Measurements from ENCODE around the gene FREM2. TPM values are rescaled to one million over a fixed set of nuclear protein-coding genes. Genes with fewer than 3 reads are reported as not detected.

Gene FREM2
- total and polyA plus RNA-seq, 2 donors (not counting 3 experiments of a cell fraction or from before 2014, with no cell fraction given) = under 0.01 TPM; not detected in 1

GRCh38 chr13:38680912-38681311, 6.0 kb upstream of the FREM2 start:
- H3K4me3 ChIP-seq (replicated peaks in 1 of 3; ENCODE audit: insufficient read depth in 1 of 3, low read depth in 1 of 3, low read length in 3 of 3) = no peak overlapping the region
- intact Hi-C loops (cut with micrococcal nuclease) = loop anchor here (10.0 kb wide), 1 partner anchor 234 kb away; no protein-coding TSS in a partner anchor
- H3K36me3 ChIP-seq (ENCODE audit: control insufficient read depth in 2 of 2, extremely low read depth in 1 of 2, insufficient read depth in 2 of 2, low read length in 2 of 2) = no peaks in the 10 kb centered on the region
- H4K20me1 ChIP-seq (replicated peaks; ENCODE audit: control insufficient read depth, extremely low read depth, insufficient read depth, low read length) = no peaks in the 10 kb centered on the region
- no peaks in the 10 kb centered on the region for H3K9me3 ChIP-seq (replicated peaks; ENCODE audit: control insufficient read depth, insufficient read depth, low read length)
- no peaks in the 10 kb centered on the region for H3K79me2 ChIP-seq (ENCODE audit: control insufficient read depth, insufficient read depth, low read length)
- H3K4me1 ChIP-seq (ENCODE audit: control insufficient read depth, extremely low read depth, insufficient read depth, low read length) = no peaks in the 10 kb centered on the region
- DNase-seq (ENCODE audit: low read depth, low spot score) = no peak
- dilution Hi-C loops (cut with MboI; ENCODE audit: extremely low pct_ligation_motif_present, low sequenced_read_pairs) = no loop called here
- H2AFZ ChIP-seq (ENCODE audit: low read depth, low read length) = no peak overlapping the region
- no peak overlapping the region for H3K27ac ChIP-seq (ENCODE audit: insufficient read depth, low read depth, low read length)
- H3K9me1 ChIP-seq (replicated peaks; ENCODE audit: control insufficient read depth, extremely low read depth, insufficient read depth, low read length) = no peaks in the 10 kb centered on the region
- TF ChIP-seq GATA2 (IDR thresholded peaks at IDR 0.05; ENCODE audit: insufficient read depth, insufficient read length, low read depth, low read length) (no peak), EZH2 (IDR thresholded peaks at IDR 0.05; ENCODE audit: borderline replicate concordance, low read depth, low read length, severe bottlenecking) (no peak), POLR2AphosphoS5 (IDR thresholded peaks at IDR 0.05; ENCODE audit: insufficient read depth, low read depth, low read length) (no peak), CTCF (IDR thresholded peaks at IDR 0.05; ENCODE audit: extremely low read depth in 1 of 2, insufficient read depth in 1 of 2, low read depth in 1 of 2, low read length in 2 of 2) (no peak), MAX (IDR thresholded peaks at IDR 0.05; ENCODE audit: insufficient read depth, insufficient read length) (no peak), POLR2A (IDR thresholded peaks at IDR 0.05; ENCODE audit: low read depth, low read length) (no peak), JUN (IDR thresholded peaks at IDR 0.05; ENCODE audit: borderline replicate concordance, insufficient read depth, insufficient read length, low read depth) (no peak), FOS (IDR thresholded peaks at IDR 0.05; ENCODE audit: borderline replicate concordance, insufficient read depth, low read length) (no peak), MYC (IDR thresholded peaks at IDR 0.05; ENCODE audit: low read depth, low read length) (no peak)
- no peak for FAIRE-seq
- peaks cover 7 to 11% of the 10 kb centered on the region in 2 experiments for H3K27me3 ChIP-seq (ENCODE audit: control insufficient read depth in 2 of 2, insufficient read depth in 2 of 2, low read length in 2 of 2)
- no peak overlapping the region for H3K9ac ChIP-seq (replicated peaks; ENCODE audit: extremely low read depth, insufficient read depth, low read length)
- no TSS peak for BruUV-seq (replicated peaks)
- no peak overlapping the region for H3K4me2 ChIP-seq (ENCODE audit: insufficient read depth, low read length)
- POLR2A ChIA-PET = no interaction called here
- CTCF ChIA-PET = no interaction called here

Measured in endothelial cell of umbilical vein (primary cell).